GM23248 (cell line): ENCODE measurements around the gene RPA1.

ENCODE experiments used
- EZH2 ChIP-seq: fragments of 200-600 bp; sonication (generic); IDR thresholded peaks from 2 replicates; pipeline ENCODE4 v1.6.1; 2018; ENCODE audit warnings: antibody characterized with exemption, mild to moderate bottlenecking; ENCODE audit not compliant: insufficient read depth, poor library complexity, severe bottlenecking
- EZH2phosphoT487 ChIP-seq: fragments of 200-600 bp; sonication (generic); IDR thresholded peaks from 2 replicates; pipeline ENCODE4 v1.6.1; 2018; ENCODE audit warnings: antibody characterized with exemption, moderate library complexity, mild to moderate bottlenecking, low read depth; ENCODE audit not compliant: insufficient read depth

DNA sequence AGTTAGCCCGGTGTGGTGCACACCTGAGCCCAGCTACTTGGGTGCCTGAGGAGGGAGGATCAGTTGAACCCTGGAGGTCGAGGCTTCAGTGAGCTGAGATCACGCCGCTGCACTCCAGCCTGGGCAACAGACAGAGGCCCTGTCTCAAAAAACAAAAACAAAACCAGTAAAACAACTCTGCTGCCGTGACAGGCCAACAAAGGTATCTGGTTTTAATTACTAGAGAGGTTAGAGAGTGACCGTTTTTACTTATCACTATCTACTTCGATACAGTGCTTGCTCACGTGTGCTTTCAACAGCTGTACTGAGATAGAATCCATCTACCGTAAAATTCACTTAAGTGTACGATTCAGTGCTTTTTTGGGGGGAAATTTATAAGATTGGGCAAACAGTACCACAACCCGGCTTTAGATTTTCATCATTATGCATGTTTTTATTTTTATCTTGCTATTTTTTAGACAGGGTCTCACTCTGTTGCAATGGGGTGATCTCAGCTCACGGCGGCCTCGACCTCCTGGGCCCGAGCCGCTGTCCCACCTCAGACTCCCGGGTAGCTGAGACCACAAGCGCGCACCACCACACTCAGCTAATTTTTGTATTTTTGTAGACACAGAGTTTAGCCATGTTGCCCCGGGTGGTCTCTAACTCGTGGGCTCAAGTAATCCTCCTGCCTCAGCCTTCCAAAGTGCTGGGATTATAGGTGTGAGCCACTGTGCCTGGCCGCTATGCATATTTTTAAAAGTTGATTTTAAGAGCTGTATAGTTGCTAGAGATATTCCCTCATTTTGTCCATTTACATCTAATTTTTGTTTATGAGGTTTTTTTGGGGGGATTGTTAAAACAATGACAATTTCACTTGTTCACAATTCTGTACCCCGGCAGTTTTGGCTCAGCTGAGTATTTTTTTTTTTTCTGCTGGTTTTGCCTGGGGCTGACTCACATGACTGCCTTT is 37.0 kb upstream of the RPA1 start:
- TF ChIP-seq EZH2phosphoT487 (no peak), EZH2 (no peak)
